IPS-15b (cell line): ENCODE measurements around the gene SOD2.
A peak's percentile ranks its signal among the peaks of the same experiment; 100 is the strongest.
"Not testable (repeated sequence)": the region's sequence is repeated elsewhere in the genome, so short reads cannot be mapped to it uniquely, and the experiment has no call there.

Source experiments
- H3K27me3 ChIP-seq: one replicate; pipeline ENCODE4 v1.6.1; 2013; ENCODE audit warnings: low read length; ENCODE audit not compliant: control insufficient read depth, insufficient read depth
- H3K36me3 ChIP-seq: one replicate; pipeline ENCODE4 v1.6.1; 2013; ENCODE audit warnings: low read length; ENCODE audit not compliant: control insufficient read depth, insufficient read depth
- H3K4me1 ChIP-seq: one replicate; pipeline ENCODE4 v1.6.1; 2013; ENCODE audit warnings: mild to moderate bottlenecking, low read length; ENCODE audit not compliant: control insufficient read depth, insufficient read depth
- H3K4me3 ChIP-seq: one replicate; pipeline ENCODE4 v1.5.1; 2013; ENCODE audit warnings: low read depth, low read length
- H3K9ac ChIP-seq: one replicate; pipeline ENCODE4 v1.6.1; 2013; ENCODE audit warnings: low read depth, mild to moderate bottlenecking, low read length
- H3K9me3 ChIP-seq: one replicate; pipeline ENCODE4 v1.6.1; 2013; ENCODE audit warnings: mild to moderate bottlenecking, low read length; ENCODE audit not compliant: control insufficient read depth, insufficient read depth

SOD2 gene

GRCh38 chr6:159726255-159726917, 33.3 kb upstream of the SOD2 start:
- no peaks in the 10 kb centered on the region for H3K27me3 ChIP-seq
- peaks cover 9% of the 10 kb centered on the region for H3K4me1 ChIP-seq
- H3K4me3 ChIP-seq = peak overlapping the region; percentile 97
- no peaks in the 10 kb centered on the region for H3K9me3 ChIP-seq
- H3K36me3 ChIP-seq = no peaks in the 10 kb centered on the region
- peak overlapping the region; percentile 97 for H3K9ac ChIP-seq

DNA sequence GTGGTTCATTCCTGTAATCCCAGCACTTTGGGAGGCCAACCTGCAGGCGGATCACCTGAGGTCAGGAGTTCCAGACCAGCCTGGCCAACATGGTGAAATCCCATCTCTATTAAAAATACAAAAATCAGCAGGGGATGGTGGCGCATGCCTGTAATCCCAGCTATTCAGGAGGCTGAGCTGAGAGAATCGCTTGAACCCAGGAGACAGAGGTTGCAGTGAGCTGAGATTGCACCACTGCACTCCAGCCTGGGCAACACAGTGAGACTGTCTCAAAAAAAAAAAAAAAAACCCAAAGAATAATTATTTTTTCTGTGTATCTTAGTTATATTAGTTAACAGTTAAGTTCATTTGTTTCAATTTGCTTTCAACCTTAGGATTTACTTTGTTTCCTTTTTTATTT, 32.2 kb upstream of the SOD2 start:
- not testable (repeated sequence) for H3K9ac ChIP-seq, H3K27me3 ChIP-seq, H3K36me3 ChIP-seq, H3K9me3 ChIP-seq, H3K4me1 ChIP-seq, H3K4me3 ChIP-seq

GRCh38 chr6:159724778-159725177, 31.7 kb upstream of the SOD2 start:
- no peak overlapping the region for H3K9ac ChIP-seq
- peaks cover 9% of the 10 kb centered on the region for H3K4me1 ChIP-seq
- no peaks in the 10 kb centered on the region for H3K9me3 ChIP-seq
- H3K4me3 ChIP-seq = no peak overlapping the region
- H3K36me3 ChIP-seq = no peaks in the 10 kb centered on the region
- H3K27me3 ChIP-seq = no peaks in the 10 kb centered on the region

DNA sequence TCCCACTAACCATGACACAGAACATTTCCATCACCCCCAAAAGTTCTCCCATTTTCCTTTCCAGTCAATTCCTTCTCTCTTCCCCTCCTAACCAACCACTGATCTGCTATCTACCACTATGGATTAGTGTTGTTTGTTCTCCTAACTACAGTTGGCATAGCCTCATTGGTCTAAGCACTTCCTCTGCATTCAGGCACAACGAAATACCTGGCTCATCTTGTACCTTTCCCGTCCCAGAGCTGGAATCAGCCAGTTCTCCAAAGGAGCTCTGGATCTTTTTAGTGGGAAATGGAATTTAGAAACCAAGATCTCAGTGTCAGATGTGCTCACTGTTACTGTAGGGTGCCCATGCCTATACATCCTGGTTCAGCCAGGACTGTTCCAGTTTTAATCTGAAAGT, 30.2 kb upstream of the SOD2 start:
- no peaks in the 10 kb centered on the region for H3K27me3 ChIP-seq
- H3K4me1 ChIP-seq = peaks cover 2% of the 10 kb centered on the region
- H3K9me3 ChIP-seq = no peaks in the 10 kb centered on the region
- no peak overlapping the region for H3K4me3 ChIP-seq
- H3K9ac ChIP-seq = no peak overlapping the region
- no peaks in the 10 kb centered on the region for H3K36me3 ChIP-seq

GRCh38 chr6:159722655-159723054, 29.6 kb upstream of the SOD2 start:
- no peaks in the 10 kb centered on the region for H3K36me3 ChIP-seq
- H3K9me3 ChIP-seq = no peaks in the 10 kb centered on the region
- H3K4me1 ChIP-seq = peaks cover 2% of the 10 kb centered on the region
- no peak overlapping the region for H3K4me3 ChIP-seq
- no peaks in the 10 kb centered on the region for H3K27me3 ChIP-seq
- no peak overlapping the region for H3K9ac ChIP-seq

DNA sequence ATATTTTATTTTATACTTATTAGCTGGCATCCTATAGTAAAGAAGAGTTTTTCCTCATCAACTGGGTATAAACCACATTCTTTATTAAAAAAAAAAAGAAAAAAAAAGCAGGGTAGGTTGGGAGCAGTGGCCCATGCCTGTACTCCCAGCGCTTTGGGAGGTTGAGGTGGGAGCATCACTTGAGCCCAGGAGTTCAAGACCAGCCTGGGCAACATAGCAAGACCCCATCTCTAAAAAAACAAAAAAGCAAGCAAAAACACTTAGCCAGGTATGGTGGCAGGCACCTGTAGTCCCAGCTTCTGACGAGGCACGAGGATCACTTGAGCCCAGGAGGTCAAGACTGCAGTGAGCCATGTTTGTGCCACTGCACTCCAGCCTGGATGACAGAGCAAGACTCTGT, 28.9 kb upstream of the SOD2 start:
- not testable (repeated sequence) for H3K4me1 ChIP-seq, H3K4me3 ChIP-seq, H3K36me3 ChIP-seq, H3K9me3 ChIP-seq, H3K27me3 ChIP-seq, H3K9ac ChIP-seq

GRCh38 chr6:159720708-159721107, 27.7 kb upstream of the SOD2 start:
- no peaks in the 10 kb centered on the region for H3K9me3 ChIP-seq
- no peaks in the 10 kb centered on the region for H3K36me3 ChIP-seq
- no peaks in the 10 kb centered on the region for H3K27me3 ChIP-seq
- H3K4me3 ChIP-seq = no peak overlapping the region
- H3K9ac ChIP-seq = no peak overlapping the region
- peaks cover under 1% of the 10 kb centered on the region for H3K4me1 ChIP-seq

GRCh38 chr6:159719287-159719686, 26.2 kb upstream of the SOD2 start:
- no peaks in the 10 kb centered on the region for H3K4me1 ChIP-seq
- H3K9me3 ChIP-seq = no peaks in the 10 kb centered on the region
- no peak overlapping the region for H3K4me3 ChIP-seq
- no peaks in the 10 kb centered on the region for H3K36me3 ChIP-seq
- no peaks in the 10 kb centered on the region for H3K27me3 ChIP-seq
- no peak overlapping the region for H3K9ac ChIP-seq

DNA sequence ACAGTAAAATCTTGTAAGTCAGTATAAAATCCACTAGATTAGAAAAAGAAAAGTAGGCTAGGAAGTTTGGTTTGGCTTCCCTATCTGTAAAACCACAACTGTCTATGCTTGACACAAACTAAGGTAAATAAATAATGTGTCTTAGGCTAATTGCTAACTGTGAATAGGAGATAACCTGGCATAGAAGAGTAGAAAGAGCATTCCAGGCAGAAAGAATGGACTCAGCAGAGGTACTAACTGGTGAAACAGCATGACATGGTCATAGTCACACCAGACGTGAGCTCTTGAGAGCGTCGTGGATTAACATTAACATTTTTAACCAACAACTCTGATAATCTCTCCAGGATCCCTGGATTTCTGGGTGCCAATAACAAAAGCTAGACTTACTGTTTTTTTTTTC, 25.6 kb upstream of the SOD2 start:
- Histone ChIP-seq H3K4me1 (no peaks in the 10 kb centered on the region), H3K36me3 (no peaks in the 10 kb centered on the region), H3K4me3 (no peak overlapping the region), H3K27me3 (no peaks in the 10 kb centered on the region), H3K9me3 (no peaks in the 10 kb centered on the region), H3K9ac (no peak overlapping the region)

- Histone ChIP-seq H3K9ac (no peak overlapping the region), H3K9me3 (no peaks in the 10 kb centered on the region), H3K27me3 (no peaks in the 10 kb centered on the region), H3K4me1 (no peaks in the 10 kb centered on the region), H3K36me3 (no peaks in the 10 kb centered on the region), H3K4me3 (no peak overlapping the region)
These were observed 23.4 kb upstream of the SOD2 start for GRCh38 chr6:159716247-159717096.

DNA sequence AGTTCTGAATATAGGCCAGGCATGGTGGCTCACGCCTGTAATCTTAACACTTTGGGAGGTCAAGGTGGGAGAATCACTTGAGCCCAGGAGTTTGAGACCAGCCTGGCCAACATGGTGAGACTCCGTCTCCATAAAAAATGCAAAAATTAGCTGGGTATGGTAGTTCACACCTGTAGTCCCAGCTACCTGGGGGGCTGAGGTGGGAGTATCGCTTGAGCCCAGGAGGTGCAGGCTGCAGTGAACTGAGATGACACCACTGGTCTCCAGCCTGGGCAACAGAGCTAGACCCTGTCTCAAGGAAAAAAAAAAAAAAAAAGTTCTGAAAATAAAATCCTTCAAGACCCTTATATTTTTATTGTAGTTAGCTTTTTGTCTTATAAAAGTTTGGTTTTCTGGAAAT, 22.6 kb upstream of the SOD2 start:
- no peaks in the 10 kb centered on the region for H3K27me3 ChIP-seq
- H3K36me3 ChIP-seq = no peaks in the 10 kb centered on the region
- no peaks in the 10 kb centered on the region for H3K9me3 ChIP-seq
- no peaks in the 10 kb centered on the region for H3K4me1 ChIP-seq
- no peak overlapping the region for H3K4me3 ChIP-seq
- H3K9ac ChIP-seq = no peak overlapping the region

GRCh38 chr6:159715166-159715565, 22.1 kb upstream of the SOD2 start:
- Histone ChIP-seq H3K4me3 (no peak overlapping the region), H3K4me1 (no peaks in the 10 kb centered on the region), H3K9me3 (no peaks in the 10 kb centered on the region), H3K36me3 (no peaks in the 10 kb centered on the region), H3K9ac (no peak overlapping the region), H3K27me3 (no peaks in the 10 kb centered on the region)
